NCI-H146 (cell line): ENCODE data around the gene FBXO9.

Source experiments
- DNase-seq: peaks from one replicate; lab custom pipeline; 2025; lab: John Stamatoyannopoulos, UW

Gene FBXO9

DNA sequence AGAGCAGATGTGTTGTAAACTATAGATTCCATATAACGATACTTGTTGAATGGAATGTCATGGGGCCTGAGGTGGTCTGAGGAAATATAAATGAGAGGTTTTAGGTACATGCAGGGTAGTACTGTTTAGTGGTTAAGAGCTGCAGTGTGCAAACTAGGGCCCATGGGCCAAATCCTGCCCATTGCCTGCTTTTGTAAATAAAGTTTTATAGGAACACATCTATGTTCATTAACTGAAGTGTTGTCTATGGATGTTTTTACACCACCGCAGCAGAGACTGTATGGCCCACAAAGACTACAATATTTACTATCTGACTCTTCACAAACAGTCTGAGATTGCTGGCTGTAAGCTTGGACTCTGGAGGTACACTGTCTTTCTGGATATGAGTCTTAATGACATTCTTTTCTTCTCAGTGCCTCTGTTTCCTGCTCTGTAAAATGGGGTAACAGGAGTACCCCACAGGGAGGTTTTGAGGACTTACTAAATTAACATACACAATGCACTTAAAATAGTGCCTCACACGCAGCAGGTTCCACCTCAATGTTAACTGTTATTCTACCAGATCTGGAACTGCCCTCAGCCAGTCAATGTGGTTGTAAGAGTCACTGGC, 70.9 kb downstream of the FBXO9 start:
- no peak for DNase-seq

DNA sequence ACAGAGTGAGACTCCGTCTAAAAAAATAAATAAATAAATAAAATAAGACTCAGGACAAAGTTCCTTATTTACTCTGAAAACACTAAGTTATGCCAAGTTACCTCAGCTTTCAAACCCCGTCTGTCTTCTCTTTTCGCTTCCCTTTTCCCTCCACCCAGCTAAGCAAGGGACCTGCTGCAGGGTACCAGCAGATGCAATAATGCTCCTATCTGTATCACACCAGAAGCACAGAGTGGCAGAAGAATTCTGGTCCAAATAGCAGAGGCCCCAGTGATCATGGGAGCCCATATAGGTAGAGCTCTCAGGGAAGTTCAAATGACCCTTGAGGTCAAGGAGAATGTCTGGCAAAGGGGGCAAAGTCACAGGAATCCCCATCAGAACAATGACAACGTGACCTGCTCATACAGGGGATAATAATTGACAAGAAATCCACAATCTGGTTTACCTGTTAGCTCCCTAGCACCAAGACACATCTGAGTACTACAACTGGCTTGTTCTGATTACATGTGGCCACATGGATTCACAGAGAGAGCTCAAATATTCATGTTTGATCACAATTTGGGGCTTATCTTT, 74.7 kb downstream of the FBXO9 start:
- no peak for DNase-seq

DNA sequence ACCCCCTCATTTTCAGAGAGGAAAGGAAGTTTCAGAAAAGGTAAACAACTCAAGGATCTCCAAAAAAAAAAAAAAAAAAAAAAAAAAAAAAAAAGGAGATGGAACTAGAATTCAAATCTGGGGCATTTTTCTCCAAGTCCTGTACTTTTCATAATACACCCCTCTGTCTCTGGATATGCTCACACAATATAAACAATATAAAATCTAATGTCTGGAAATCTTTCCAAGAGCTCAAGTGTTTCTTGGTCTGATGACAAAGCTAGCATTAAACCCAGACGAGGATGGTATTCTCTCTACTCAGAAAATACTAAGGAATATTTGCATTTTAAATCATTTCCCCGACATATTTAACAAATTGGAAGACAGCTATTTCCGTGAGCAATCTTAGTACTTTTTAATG, 77.6 kb downstream of the FBXO9 start:
- no peak for DNase-seq

DNA sequence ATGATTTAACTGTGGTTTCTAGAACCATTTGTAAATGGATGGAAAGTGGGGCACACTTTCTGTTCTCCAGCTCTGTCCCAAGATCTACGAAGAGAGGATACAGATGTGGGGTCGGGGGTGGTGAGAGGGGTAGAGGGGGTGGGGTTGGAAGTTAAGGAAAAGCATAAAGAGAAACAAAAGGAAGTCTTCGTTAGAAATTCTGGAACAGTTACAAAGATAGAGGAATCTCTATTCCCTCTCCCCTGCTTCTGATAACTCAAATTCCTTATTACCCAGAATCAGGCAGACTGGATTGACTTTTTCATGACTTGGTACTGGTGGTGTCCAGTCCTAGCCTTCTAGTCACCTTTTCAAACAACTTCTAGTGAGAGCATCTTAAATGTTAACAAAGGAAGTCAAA, 78.5 kb downstream of the FBXO9 start:
- DNase-seq, result no peak

DNA sequence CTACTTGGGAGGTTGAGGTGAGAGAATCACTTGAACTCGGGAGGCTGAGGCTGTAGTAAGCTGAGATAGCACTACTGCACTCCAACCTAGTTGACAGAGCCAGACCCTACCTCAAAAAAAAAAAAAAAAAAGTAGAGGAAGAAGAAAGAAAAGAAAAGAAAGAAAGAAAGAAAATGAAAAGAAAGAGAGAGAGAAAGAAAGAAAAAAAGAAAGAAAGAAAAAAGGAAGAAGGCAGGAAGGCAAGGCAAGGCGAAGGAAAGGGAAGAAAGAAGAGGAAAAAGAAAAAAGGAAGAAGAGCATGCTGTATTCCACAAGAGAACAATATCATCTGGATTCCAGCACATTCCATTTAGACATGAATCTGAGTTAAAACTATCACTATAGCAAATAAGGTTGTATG, 79.6 kb downstream of the FBXO9 start:
- DNase-seq, result no peak

DNA sequence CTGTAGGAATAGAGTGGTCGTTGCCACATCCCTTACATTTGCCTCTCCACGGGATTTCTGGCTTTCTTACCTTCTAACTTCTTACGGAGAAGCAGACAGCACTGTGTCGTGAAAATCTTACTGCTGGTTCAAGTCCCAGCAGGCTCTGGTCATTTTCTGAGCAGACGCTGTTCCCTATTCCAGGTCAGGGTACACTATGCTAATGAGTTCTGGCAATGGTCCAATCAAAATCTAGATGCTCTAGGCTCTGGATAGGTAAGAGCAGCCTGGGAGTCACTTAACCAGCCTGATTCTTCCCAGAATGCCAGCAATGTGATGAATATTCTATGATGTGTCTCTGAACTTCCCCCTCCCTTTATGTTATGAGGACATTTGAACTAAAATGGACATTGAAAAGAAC, 83.5 kb downstream of the FBXO9 start, which contains the start of gene GCM1:
Gene GCM1, minus strand, starts transcription at position 158 of the 400 bp plus-strand sequence. CDS start 3,209 bp downstream, outside the sequence.
- no peak for DNase-seq
